PC-3 (cell line): ENCODE data around the gene NDUFAB1. TPM values are rescaled to one million over a fixed set of nuclear protein-coding genes. Genes with fewer than 3 reads are reported as not detected.

ENCODE experiments used
- ATAC-seq: fragments of 200-7000 bp; cut with Tn5 transposase; 2 replicates; pipeline ENCODE4 v1.9.1; 2020; ENCODE audit warnings: mild to moderate bottlenecking, moderate library complexity
- Bru-seq: library from RNA; stranded (reverse); fragments of 400-500 nt; gene quantifications from one replicate; lab custom pipeline; 2021; lab: Mats Ljungman, UMichigan
- BruChase-seq, 2 experiments: library from RNA; stranded (reverse); fragments of 400-500 nt; gene quantifications; one replicate each; lab custom pipeline; 2021; lab: Mats Ljungman, UMichigan
- BruUV-seq: library from RNA; stranded (reverse); fragments of 400-500 nt; replicated peaks from 2 replicates; lab custom pipeline; 2021; lab: Mats Ljungman, UMichigan
- CTCF ChIA-PET: fragments of 300-600 bp; sonication (Branson Sonifier 250); formaldehyde crosslinking; loops from one replicate; lab custom pipeline; 2022; ENCODE audit warnings: antibody characterized with exemption; lab: Charles Lee
- POLR2A ChIA-PET: fragments of 300-600 bp; sonication (Branson Sonifier 250); formaldehyde crosslinking; loops from one replicate; lab custom pipeline; 2022; ENCODE audit warnings: antibody characterized with exemption; ENCODE audit not compliant: unreplicated experiment; lab: Charles Lee
- DNase-seq: peaks from one replicate; pipeline ENCODE4 v3.0.0-alpha.2; 2015
- H2AFZ ChIP-seq: fragments of 300-600 bp; sonication (generic); 2 replicates; pipeline ENCODE4 v1.6.0; 2016; ENCODE audit warnings: antibody characterized with exemption, low read length
- H3F3A ChIP-seq: fragments of 300-600 bp; sonication (generic); one replicate; pipeline ENCODE4 v1.6.0; 2017; ENCODE audit warnings: antibody characterized with exemption, low read length, control low read depth, mild to moderate bottlenecking; ENCODE audit not compliant: unreplicated experiment
- H3K27ac ChIP-seq: fragments of 300-600 bp; sonication (generic); 2 replicates; pipeline ENCODE4 v1.5.1; 2016; ENCODE audit warnings: mild to moderate bottlenecking, low read length
- H3K27me3 ChIP-seq: fragments of 300-600 bp; sonication (generic); 2 replicates; pipeline ENCODE4 v1.6.1; 2016; ENCODE audit warnings: low read length, mixed read lengths
- H3K36me3 ChIP-seq: fragments of 300-600 bp; sonication (generic); 2 replicates; pipeline ENCODE4 v1.6.1; 2016; ENCODE audit warnings: low read depth, mixed run types, low read length, mixed read lengths
- H3K4me1 ChIP-seq: fragments of 300-600 bp; sonication (generic); 2 replicates; pipeline ENCODE4 v1.5.1; 2016; ENCODE audit warnings: low read length; ENCODE audit not compliant: insufficient read depth
- H3K4me2 ChIP-seq: fragments of 300-600 bp; sonication (generic); 2 replicates; pipeline ENCODE4 v1.6.0; 2016; ENCODE audit warnings: low read length
- H3K4me3 ChIP-seq: fragments of 300-600 bp; sonication (generic); 2 replicates; pipeline ENCODE4 v1.5.1; 2016; ENCODE audit warnings: mild to moderate bottlenecking, low read length, mixed read lengths
- H3K79me2 ChIP-seq: fragments of 300-600 bp; sonication (generic); 2 replicates; pipeline ENCODE4 v1.6.1; 2017; ENCODE audit warnings: low read length, mixed read lengths
- H3K9ac ChIP-seq: fragments of 300-600 bp; sonication (generic); 2 replicates; pipeline ENCODE4 v1.6.0; 2016; ENCODE audit warnings: mild to moderate bottlenecking, low read length
- H3K9me2 ChIP-seq: fragments of 300-600 bp; sonication (generic); replicated peaks from 2 replicates; pipeline ENCODE4 v1.6.1; 2016; ENCODE audit warnings: mixed run types, low read length, mixed read lengths
- H3K9me3 ChIP-seq: fragments of 300-600 bp; sonication (generic); 2 replicates; pipeline ENCODE4 v1.6.1; 2016; ENCODE audit warnings: low read length, mixed read lengths
- H4K20me1 ChIP-seq: fragments of 300-600 bp; sonication (generic); 2 replicates; pipeline ENCODE4 v1.6.1; 2016; ENCODE audit warnings: low read length, mixed read lengths
- CTCF ChIP-seq: fragments of 300-600 bp; sonication (generic); conservative IDR thresholded peaks from 2 replicates; pipeline ENCODE4 v1.5.1; 2017; ENCODE audit warnings: antibody characterized with exemption, low read depth, mild to moderate bottlenecking, low read length
- EZH2 ChIP-seq: fragments of 300-600 bp; sonication (generic); IDR thresholded peaks from one replicate; pipeline ENCODE4 v1.6.1; 2017; ENCODE audit warnings: antibody characterized with exemption, mild to moderate bottlenecking, low read length; ENCODE audit not compliant: unreplicated experiment
- EZH2phosphoT487 ChIP-seq: fragments of 300-600 bp; sonication (generic); IDR thresholded peaks from 2 replicates; pipeline ENCODE4 v1.6.1; 2018; ENCODE audit warnings: mild to moderate bottlenecking, antibody characterized with exemption, low read length, borderline replicate concordance
- intact Hi-C: fragments of 100-400 bp; cut with micrococcal nuclease; formaldehyde crosslinking; loops from 2 replicates; pipeline ENCODE4 v1.9.0; 2023
- long read RNA-seq: library from polyadenylated mRNA; unstranded; transcript quantifications from one replicate; pipeline ENCODE4 v2.0.0, GENCODE V29; 2021; ENCODE audit not compliant: unreplicated experiment
- total RNA-seq: library from RNA; depleted of rRNA; stranded (reverse); fragments of >200 nt; gene quantifications from 2 replicates; pipeline ENCODE4 v1.2.3, GENCODE V29; 2014; rRNA removed

The NDUFAB1 gene
- total RNA-seq (158 and 228 TPM in 2 replicates), Bru-seq, nascent RNA (percentile 77 among the genes with signal in this experiment), BruChase-seq, experiment 1, labeled RNA remaining after a 6-hour chase (percentile 79 among the genes with signal in this experiment), BruChase-seq, experiment 2, labeled RNA remaining after a 2-hour chase (percentile 76 among the genes with signal in this experiment)
- long read RNA-seq, transcript NDUFAB1-201 (5 exons, 717 nt): major isoform, 65 of 70 reads
- long read RNA-seq, partial matches to known transcripts: 3 of 70 reads
- long read RNA-seq, other reads (novel, unspliced or antisense): 2 of 70 reads

- H3K9ac ChIP-seq: peak within 1 kb of the TSS; percentile 99
- ATAC-seq (peak; percentile 99), DNase-seq (peak; percentile 87)
- H3K4me1 ChIP-seq: peaks cover 3% of the 10 kb centered on the region; the same call in 1 of the 2 replicates
- BruUV-seq: no TSS peak
- no peaks in the 10 kb centered on the region for H3F3A ChIP-seq
- H2AFZ ChIP-seq: peak within 1 kb of the TSS; percentile 75
- H3K4me2 ChIP-seq: peak within 1 kb of the TSS; percentile 98
- ChIA-PET POLR2A (no interaction called here), CTCF (no interaction called here)
- no peaks in the 10 kb centered on the region for H3K9me2 ChIP-seq
- TF ChIP-seq CTCF: peak; percentile 74
- no peak for TF ChIP-seq EZH2
- peak within 1 kb of the TSS; percentile 91 for H3K4me3 ChIP-seq
- peak within 1 kb of the TSS; percentile 61 for H3K27ac ChIP-seq
- H3K79me2 ChIP-seq: peaks cover 48% of the 10 kb centered on the region
- H3K9me3 ChIP-seq: no peaks in the 10 kb centered on the region
- peaks cover 8% of the 10 kb centered on the region for H3K36me3 ChIP-seq
- H3K27me3 ChIP-seq: no peaks in the 10 kb centered on the region
- intact Hi-C loops: no loop called here
- peaks cover 16% of the 10 kb centered on the region; the same call in 1 of the 2 replicates for H4K20me1 ChIP-seq
Measured at GRCh38 chr16:23595951-23596720, at the start of gene NDUFAB1. TSS of gene NDUFAB1 (minus strand) at chr16:23596316. CDS start at chr16:23596290, 26 bp downstream.

GRCh38 chr16:23642246-23642774 is 46.2 kb upstream of the NDUFAB1 start:
- Histone ChIP-seq H3F3A (no peaks in the 10 kb centered on the region), H3K4me2 (peak overlapping the region; percentile 99), H3K4me1 (peaks cover 7% of the 10 kb centered on the region), H3K27me3 (no peaks in the 10 kb centered on the region), H3K9me3 (no peaks in the 10 kb centered on the region), H3K4me3 (peak overlapping the region; percentile 100), H4K20me1 (no peaks in the 10 kb centered on the region), H2AFZ (peak overlapping the region; percentile 91; the same call in 1 of the 2 replicates), H3K27ac (no peak overlapping the region), H3K9ac (peak overlapping the region; percentile 98), H3K9me2 (no peaks in the 10 kb centered on the region), H3K36me3 (peaks cover 5% of the 10 kb centered on the region), H3K79me2 (peaks cover 63% of the 10 kb centered on the region)
- no TSS peak for BruUV-seq
- DNase-seq (no peak), ATAC-seq (no peak)
- ChIA-PET POLR2A (no interaction called here), CTCF (interaction anchor here (0.6 to 0.7 kb wide), 2 partner anchors 85 to 1375 kb away, joined by 3 read pairs; no protein-coding TSS in a partner anchor)
- TF ChIP-seq EZH2phosphoT487 (no peak), CTCF (no peak), EZH2 (no peak)
- intact Hi-C loops: no loop called here
